GM19328 (cell line): ENCODE results near the gene FAM200A.
A peak's percentile ranks its signal among the peaks of the same experiment; 100 is the strongest.
"Not testable (repeated sequence)": the region's sequence is repeated elsewhere in the genome, so short reads cannot be mapped to it uniquely, and the experiment has no call there.

Experiments used
- ATAC-seq: cut with Tn5 transposase; IDR thresholded peaks from one replicate; pipeline ENCODE4 v1.9.1; 2021; ENCODE audit warnings: mild to moderate bottlenecking, moderate library complexity; ENCODE audit not compliant: unreplicated experiment

FAM200A gene

DNA sequence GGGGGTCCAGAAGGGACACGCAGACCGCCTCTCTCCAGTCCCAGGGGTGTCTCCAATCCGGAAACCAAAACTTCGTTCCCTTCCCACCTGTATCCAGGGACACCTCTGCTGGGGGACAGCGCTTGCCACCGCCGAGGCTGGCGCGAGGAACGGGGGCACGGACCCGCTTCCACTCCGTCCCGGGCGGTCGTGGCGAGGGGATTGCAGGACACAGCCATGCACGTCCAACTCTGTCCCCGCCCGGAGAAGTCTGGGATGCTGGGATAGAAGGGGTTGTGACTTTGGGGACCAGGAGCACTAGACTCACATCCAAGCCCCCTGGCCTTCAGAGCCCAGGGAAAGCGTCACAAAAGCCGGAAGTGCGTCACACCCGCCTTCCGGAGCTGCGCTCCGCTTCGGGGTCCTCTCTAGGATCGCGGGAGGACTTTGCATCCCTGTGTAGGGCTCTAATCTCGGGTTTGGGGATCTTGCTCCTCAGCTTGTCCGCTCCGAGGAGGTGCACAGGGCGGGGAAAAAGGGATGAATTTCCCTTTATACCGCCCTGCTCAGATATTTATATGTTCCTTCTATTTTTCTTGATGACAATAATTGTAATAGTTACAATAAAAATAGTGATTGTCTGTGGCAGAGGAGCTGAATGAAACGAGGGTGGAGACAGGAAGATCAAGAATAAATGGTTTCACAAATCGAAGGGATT is at the start of gene FAM200A:
Gene FAM200A (minus strand): TSS at position 348 of the 697 bp plus-strand sequence. CDS start 3,707 bp downstream, outside the sequence.
- peak; percentile 92 for ATAC-seq

DNA sequence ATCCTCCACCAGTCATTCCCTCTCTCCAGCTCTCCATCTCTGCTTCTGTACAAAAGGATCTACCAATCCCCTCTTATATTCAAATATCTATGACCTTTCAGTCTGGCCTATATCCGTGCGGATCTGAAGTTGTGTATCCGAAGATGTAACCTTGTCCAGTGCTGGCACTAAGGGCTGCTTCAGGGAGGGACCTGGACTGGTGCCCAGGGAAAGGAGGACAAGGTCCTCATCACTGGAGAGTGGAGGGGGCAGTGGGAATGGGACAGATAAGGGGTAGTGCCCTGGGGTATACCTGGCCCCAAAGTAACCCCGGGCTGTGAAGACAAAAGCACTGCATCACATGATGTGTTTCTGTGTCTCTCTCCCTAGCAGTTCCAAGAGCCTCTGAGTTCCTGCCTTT is 47.9 kb upstream of the FAM200A start:
- ATAC-seq, result no peak

DNA sequence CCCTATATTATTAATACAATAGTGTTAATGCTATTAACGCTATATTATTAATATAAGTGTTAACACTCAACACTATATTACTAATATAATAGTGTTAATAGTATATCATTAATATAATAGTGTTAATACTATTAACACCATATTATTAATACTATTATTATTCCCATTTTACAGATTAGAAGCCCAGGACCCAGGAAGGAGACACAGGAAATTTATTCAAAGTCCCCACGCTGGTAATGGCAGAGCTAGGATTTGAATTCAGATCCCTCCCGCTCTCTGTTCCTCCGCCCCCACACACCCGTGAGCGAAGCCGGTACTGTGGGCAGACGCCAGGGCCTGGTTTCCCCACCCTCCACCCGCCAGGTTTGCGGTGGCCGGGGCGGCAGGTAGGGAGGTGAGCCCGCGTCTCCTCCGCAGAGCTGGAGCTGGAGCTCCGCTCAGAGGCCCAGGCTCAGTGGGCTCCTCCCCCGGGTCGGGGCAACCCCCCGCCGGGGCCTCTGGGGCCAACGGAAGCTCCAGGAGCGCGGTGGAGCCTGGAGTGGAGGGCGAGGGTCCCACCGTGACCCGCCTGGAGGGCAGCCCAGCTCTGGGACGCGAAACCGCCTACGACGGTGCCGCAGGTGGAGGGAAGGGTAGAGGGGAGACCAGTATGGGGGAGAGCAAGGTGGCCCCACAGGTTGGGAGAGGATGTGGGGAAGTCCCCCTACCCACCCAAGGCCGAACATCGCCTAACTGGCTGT is 46.0 kb upstream of the FAM200A start, which contains the start of gene TMEM225B:
Gene TMEM225B (plus strand): TSS at position 506 of the 740 bp plus-strand sequence. CDS start 6,122 bp downstream, outside the sequence.
- ATAC-seq, result no peak

GRCh38 chr7:99596408-99596955 is 44.6 kb upstream of the FAM200A start:
- no peak for ATAC-seq

- no peak for ATAC-seq
Observed at GRCh38 chr7:99594948-99595745, 43.2 kb upstream of the FAM200A start.

- ATAC-seq, result no peak
Observed at GRCh38 chr7:99588868-99589267, 37.0 kb upstream of the FAM200A start.

GRCh38 chr7:99580778-99581332 is 28.9 kb upstream of the FAM200A start:
- not testable (repeated sequence) for ATAC-seq

- ATAC-seq, result no peak
Observed at GRCh38 chr7:99579956-99580777, 28.3 kb upstream of the FAM200A start.

DNA sequence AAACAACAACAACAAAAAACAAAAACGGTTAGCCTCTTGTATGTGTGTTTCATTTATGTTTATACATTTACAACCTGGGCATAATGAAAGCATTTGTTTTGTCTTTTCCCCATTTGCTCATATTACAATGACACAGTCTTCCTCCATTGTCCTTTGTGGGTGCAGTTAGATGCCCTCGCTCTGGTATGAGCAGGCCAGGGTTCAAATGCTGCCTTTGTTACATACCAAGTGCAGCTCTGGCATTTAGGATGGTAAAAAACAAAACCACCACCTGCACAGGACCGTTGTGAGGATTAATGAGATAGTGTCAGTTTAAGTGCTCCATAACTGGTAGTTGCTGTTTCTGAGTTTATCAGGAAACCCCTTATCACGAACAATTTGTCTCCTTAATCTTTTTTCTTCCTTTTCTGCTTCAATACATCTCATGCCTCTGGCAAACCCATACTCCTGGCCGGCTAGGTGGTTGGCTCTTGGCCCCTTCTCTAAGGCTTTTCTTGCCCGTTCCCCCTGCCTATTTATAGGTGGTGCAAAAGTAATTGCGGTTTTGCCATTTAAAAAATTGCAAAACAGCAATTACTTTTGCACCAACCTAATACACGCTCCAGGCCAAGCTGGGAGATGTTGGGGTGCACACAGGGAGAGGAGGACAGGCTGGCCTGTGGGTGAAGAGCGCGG is 27.5 kb upstream of the FAM200A start:
- ATAC-seq, result no peak

DNA sequence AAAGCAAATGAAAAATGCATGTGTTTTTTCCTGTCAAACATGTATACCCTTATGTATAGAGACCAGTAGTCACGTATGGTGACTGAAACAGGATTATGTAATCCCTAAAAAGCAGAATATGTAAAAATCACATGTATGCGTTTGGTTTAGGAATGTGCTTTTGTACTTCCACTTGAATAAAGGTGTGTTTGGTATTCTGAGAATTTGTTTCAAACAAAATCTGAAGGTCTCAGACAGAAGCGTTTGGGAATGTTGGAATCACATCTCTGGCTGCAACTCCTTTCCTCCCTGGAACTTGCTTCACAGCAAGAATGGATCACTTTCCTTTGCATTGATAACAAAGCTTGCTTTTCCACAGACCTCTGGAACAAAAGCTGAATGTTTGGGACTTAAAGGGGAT is 24.3 kb upstream of the FAM200A start:
- no peak for ATAC-seq

DNA sequence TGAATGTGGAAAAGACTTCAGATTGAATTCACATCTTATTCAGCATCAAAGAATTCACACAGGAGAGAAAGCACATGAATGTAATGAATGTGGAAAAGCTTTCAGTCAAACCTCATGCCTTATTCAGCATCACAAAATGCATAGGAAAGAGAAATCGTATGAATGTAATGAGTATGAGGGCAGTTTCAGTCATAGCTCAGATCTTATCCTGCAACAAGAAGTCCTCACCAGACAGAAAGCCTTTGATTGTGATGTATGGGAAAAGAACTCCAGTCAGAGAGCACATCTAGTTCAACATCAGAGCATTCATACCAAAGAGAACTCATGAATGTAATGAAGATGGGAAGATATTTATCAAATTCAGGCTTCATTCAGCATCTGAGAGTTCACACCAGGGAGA is 21.3 kb upstream of the FAM200A start:
- no peak for ATAC-seq

GRCh38 chr7:99571768-99572167 is 19.9 kb upstream of the FAM200A start:
- ATAC-seq, result no peak

DNA sequence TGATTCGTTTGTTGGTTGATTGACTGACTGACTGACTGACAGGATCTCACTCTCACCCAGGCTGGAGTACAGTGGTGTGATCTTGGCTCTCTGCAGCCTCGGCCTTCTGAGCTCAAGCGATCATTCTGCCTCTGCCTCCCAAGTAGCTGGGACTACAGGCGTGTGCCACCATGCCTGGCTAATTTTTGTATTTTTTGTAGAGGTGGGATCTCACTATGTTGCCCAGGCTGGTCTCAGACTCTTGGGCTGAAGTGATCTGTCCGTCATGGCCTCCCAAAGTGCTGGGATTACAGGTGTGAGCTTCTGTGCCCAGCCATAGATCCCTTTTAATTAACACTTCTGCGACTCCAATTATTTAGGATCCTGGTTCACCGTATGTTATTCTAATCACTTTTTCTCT is 16.9 kb upstream of the FAM200A start:
- not testable (repeated sequence) for ATAC-seq

DNA sequence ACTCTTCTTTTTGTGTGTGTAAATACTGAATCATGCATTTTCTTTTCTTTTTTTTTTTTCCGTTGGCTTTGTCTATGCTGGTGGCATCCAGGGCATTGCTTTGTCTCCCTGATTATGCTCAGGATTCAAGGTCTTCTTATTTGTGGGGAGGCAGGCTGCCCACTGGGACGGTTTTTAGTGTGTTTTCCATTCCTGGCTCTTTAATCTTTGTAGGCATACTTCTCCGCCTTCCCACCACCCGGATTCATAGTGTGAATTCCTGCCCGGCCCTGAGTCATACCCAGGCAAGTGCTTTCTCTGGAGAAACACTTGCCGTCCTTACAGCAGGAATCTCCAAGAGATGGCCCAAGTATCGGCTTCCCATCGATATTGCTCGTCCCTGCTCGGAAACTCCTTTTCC is 11.7 kb upstream of the FAM200A start:
- no peak for ATAC-seq

DNA sequence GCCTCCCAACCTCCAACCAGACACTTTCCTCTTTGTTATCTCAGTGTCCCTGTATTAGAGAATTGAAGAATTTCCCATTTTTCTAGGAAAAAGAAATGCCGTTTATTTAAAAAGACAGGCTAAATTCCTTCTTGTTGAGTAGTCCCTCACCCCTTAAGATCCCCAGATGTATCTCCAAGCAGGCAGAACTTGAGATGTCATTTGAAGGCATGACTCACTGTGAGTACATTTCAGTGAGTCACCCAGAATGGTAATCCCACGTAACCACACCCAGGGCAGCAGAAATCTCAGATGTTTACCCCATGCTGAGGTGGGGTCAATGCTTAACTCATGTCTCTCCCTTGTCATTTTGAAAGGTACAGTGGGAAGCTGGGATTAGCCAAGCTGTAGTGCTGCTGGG is 10.9 kb upstream of the FAM200A start:
- no peak for ATAC-seq

DNA sequence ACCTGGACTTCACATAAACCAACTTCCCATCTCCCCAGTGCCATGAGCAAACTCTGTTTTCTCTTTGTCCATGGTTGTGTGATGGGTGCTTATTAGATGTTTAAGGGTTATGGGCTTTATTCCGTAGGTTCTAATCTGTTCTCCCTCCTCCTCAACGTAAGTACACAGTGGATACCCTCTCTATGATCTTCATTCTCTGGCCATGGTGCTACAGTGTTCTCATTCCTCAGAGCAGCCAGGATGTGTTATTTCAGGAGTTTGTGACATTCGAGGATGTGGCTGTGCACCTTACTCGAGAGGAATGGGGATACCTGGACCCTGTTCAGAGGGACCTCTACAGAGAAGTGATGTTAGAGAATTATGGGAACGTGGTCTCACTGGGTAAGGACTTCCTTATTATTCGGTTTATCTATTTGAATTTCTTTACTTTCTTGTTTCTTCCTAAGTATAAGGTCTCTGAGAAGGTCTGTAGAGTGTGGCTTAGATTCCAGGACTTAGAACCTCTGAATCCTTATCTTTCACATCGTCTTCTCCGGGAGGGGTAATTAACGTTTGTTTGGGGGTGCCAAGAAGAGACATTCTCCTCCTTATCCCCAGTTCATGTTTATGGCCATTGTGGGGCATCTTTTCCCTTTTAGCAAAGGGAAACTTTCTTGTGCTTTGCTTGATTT is 10.3 kb upstream of the FAM200A start:
- no peak for ATAC-seq

DNA sequence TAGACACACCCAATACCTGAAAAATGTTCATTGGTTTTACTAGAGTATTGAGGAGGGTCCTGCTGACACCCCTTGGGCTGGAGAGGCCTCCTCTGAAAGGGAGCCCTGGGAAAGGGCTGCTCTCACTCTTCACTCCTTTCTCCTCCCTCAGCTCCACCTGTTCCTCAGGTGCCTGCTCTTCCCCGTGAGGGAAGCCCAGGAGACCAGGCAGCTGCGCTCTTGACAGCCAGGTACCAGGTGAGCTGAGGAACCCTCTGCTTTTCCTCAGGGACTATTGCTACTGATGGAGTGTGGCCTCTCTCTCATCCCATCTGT is 9.8 kb upstream of the FAM200A start:
- no peak for ATAC-seq

- ATAC-seq, result no peak
Observed at GRCh38 chr7:99560834-99561736, 9.2 kb upstream of the FAM200A start.
